Measurements from ENCODE around the gene CEP112.

CEP112 gene

GRCh38 chr17:65660078-65660477 lies 531.9 kb downstream of the CEP112 start:
- no peak overlapping the region for H3K27ac ChIP-seq
- no peak overlapping the region for H3K4me3 ChIP-seq
- TF ChIP-seq EZH2 (IDR thresholded peaks at IDR 0.05) (no peak), FOXP2 (optimal IDR thresholded peaks at IDR 0.05; ENCODE audit: control extremely low read depth, extremely low read length, insufficient read depth) (no peak), POLR2AphosphoS5 (IDR thresholded peaks at IDR 0.05; ENCODE audit: borderline replicate concordance, low read depth, low read length) (no peak)
- no peaks in the 10 kb centered on the region for H3K9me3 ChIP-seq (ENCODE audit: low read depth, low read length)
- no peak for DNase-seq (ENCODE audit: low read depth, low spot score)
- no peaks in the 10 kb centered on the region for H3K36me3 ChIP-seq (ENCODE audit: insufficient read depth, low read length)
- no peak overlapping the region for H3K9ac ChIP-seq (ENCODE audit: insufficient read length)

DNA sequence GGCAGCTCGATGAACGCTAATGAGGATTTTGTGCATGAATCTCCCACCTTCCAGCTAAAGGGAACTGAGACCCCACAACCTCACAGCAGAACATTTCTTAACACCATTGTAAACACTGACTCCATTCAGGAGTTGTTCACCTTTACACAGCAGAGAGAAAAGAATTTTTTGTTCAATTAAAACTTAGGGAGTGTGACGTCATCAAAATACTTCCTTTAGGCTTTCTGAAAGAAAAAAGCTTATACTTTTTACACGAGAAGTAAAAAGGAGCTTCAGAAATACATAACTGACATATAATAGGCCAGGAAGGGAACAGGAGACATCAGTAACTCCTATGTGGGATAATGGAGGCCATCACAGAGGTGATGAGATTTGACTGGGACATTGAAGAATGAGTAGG lies 532.4 kb downstream of the CEP112 start:
- no peaks in the 10 kb centered on the region for H3K36me3 ChIP-seq (ENCODE audit: insufficient read depth, low read length)
- no peak for DNase-seq (ENCODE audit: low read depth, low spot score)

DNA sequence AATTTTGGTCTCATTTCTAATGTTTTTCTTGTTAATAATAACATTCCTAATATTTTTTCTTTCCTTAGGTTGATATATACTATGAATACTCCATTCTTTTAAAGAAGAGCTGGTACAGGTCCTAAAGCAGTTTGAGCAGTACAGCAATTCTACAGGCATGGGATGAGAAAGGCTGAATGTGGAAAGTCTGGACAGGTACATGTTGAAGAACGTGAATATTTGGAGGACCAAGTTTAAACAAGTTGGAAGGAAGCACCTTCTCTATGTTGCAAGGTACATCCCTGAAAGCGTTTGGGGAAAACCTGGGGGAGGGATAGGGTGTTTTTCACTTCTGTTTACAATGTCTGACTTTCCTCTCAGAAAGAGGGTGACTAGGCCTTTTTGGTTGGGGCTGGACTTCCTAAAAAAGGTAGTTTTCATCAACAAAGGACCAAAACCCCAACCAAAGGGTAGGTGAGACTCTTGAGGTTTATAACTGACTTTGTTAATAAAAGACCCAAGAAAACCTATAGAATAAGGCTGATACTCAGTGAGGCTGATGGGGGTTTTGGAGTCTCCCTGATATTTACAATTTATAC lies 534.6 kb downstream of the CEP112 start:
- H3K4me3 ChIP-seq: no peak overlapping the region
- TF ChIP-seq POLR2AphosphoS5 (IDR thresholded peaks at IDR 0.05; ENCODE audit: borderline replicate concordance, low read depth, low read length): no peak
- no peak for TF ChIP-seq EZH2 (IDR thresholded peaks at IDR 0.05)
- no peak for TF ChIP-seq FOXP2 (optimal IDR thresholded peaks at IDR 0.05; ENCODE audit: control extremely low read depth, extremely low read length, insufficient read depth)
- H3K36me3 ChIP-seq (ENCODE audit: insufficient read depth, low read length): no peaks in the 10 kb centered on the region
- no peaks in the 10 kb centered on the region for H3K9me3 ChIP-seq (ENCODE audit: low read depth, low read length)
- DNase-seq (ENCODE audit: low read depth, low spot score): no peak
- H3K9ac ChIP-seq (ENCODE audit: insufficient read length): no peak overlapping the region
- no peak overlapping the region for H3K27ac ChIP-seq

More for the DNA sequence above, 532.4 kb downstream of the CEP112 start:
- Histone ChIP-seq H3K9ac (ENCODE audit: insufficient read length) (no peak overlapping the region), H3K27ac (no peak overlapping the region), H3K4me3 (no peak overlapping the region), H3K9me3 (ENCODE audit: low read depth, low read length) (no peaks in the 10 kb centered on the region)
- no peak for TF ChIP-seq POLR2AphosphoS5 (IDR thresholded peaks at IDR 0.05; ENCODE audit: borderline replicate concordance, low read depth, low read length)
- TF ChIP-seq EZH2 (IDR thresholded peaks at IDR 0.05): no peak
- TF ChIP-seq FOXP2 (optimal IDR thresholded peaks at IDR 0.05; ENCODE audit: control extremely low read depth, extremely low read length, insufficient read depth): no peak

GRCh38 chr17:65656390-65657250 lies 535.3 kb downstream of the CEP112 start:
- no peak for DNase-seq (ENCODE audit: low read depth, low spot score)

GRCh38 chr17:65655706-65656105 lies 536.2 kb downstream of the CEP112 start:
- no peak for TF ChIP-seq EZH2 (IDR thresholded peaks at IDR 0.05)
- TF ChIP-seq POLR2AphosphoS5 (IDR thresholded peaks at IDR 0.05; ENCODE audit: borderline replicate concordance, low read depth, low read length): no peak
- no peak for TF ChIP-seq FOXP2 (optimal IDR thresholded peaks at IDR 0.05; ENCODE audit: control extremely low read depth, extremely low read length, insufficient read depth)
- no peak overlapping the region for H3K27ac ChIP-seq
- no peak for DNase-seq (ENCODE audit: low read depth, low spot score)
- no peak overlapping the region for H3K4me3 ChIP-seq
- no peaks in the 10 kb centered on the region for H3K36me3 ChIP-seq (ENCODE audit: insufficient read depth, low read length)
- no peaks in the 10 kb centered on the region for H3K9me3 ChIP-seq (ENCODE audit: low read depth, low read length)
- H3K9ac ChIP-seq (ENCODE audit: insufficient read length): no peak overlapping the region

More at GRCh38 chr17:65656390-65657250, 535.3 kb downstream of the CEP112 start:
- no peaks in the 10 kb centered on the region for H3K9me3 ChIP-seq (ENCODE audit: low read depth, low read length)
- H3K4me3 ChIP-seq: no peak overlapping the region
- H3K27ac ChIP-seq: no peak overlapping the region
- TF ChIP-seq FOXP2 (optimal IDR thresholded peaks at IDR 0.05; ENCODE audit: control extremely low read depth, extremely low read length, insufficient read depth): no peak
- TF ChIP-seq POLR2AphosphoS5 (IDR thresholded peaks at IDR 0.05; ENCODE audit: borderline replicate concordance, low read depth, low read length): no peak
- no peak for TF ChIP-seq EZH2 (IDR thresholded peaks at IDR 0.05)
- no peaks in the 10 kb centered on the region for H3K36me3 ChIP-seq (ENCODE audit: insufficient read depth, low read length)
- H3K9ac ChIP-seq (ENCODE audit: insufficient read length): no peak overlapping the region

DNA sequence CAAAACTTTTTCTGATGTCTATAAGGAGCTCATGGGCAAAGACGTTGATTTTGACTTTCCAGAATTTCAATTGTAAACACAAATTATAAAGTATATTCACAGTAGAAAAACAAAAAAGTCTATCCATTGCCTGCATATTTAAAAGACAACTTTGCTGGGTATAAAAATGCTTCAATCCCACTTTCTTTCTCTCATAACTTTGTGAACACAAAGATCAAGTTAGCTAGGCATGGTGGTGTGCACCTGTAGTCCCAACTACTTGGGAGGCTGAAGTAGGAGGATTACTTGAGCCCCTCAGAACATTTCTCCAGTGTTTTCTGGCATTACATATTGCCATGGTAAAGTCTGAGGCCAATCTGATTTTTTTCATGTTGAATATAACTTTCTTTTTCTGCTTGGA lies 547.4 kb downstream of the CEP112 start:
- Histone ChIP-seq H3K9me3 (ENCODE audit: low read depth, low read length) (no peaks in the 10 kb centered on the region), H3K36me3 (ENCODE audit: insufficient read depth, low read length) (no peaks in the 10 kb centered on the region), H3K4me3 (no peak overlapping the region), H3K27ac (no peak overlapping the region), H3K9ac (ENCODE audit: insufficient read length) (no peak overlapping the region)
- DNase-seq (ENCODE audit: low read depth, low spot score): no peak
- TF ChIP-seq EZH2 (IDR thresholded peaks at IDR 0.05) (no peak), FOXP2 (optimal IDR thresholded peaks at IDR 0.05; ENCODE audit: control extremely low read depth, extremely low read length, insufficient read depth) (no peak), POLR2AphosphoS5 (IDR thresholded peaks at IDR 0.05; ENCODE audit: borderline replicate concordance, low read depth, low read length) (no peak)

GRCh38 chr17:65638221-65638975 lies 553.5 kb downstream of the CEP112 start:
- Histone ChIP-seq H3K27ac (no peak overlapping the region), H3K9me3 (ENCODE audit: low read depth, low read length) (no peaks in the 10 kb centered on the region), H3K36me3 (ENCODE audit: insufficient read depth, low read length) (no peaks in the 10 kb centered on the region), H3K4me3 (no peak overlapping the region), H3K9ac (ENCODE audit: insufficient read length) (no peak overlapping the region)
- TF ChIP-seq FOXP2 (optimal IDR thresholded peaks at IDR 0.05; ENCODE audit: control extremely low read depth, extremely low read length, insufficient read depth) (no peak), POLR2AphosphoS5 (IDR thresholded peaks at IDR 0.05; ENCODE audit: borderline replicate concordance, low read depth, low read length) (no peak), EZH2 (IDR thresholded peaks at IDR 0.05) (no peak)
- DNase-seq (ENCODE audit: low read depth, low spot score): no peak

DNA sequence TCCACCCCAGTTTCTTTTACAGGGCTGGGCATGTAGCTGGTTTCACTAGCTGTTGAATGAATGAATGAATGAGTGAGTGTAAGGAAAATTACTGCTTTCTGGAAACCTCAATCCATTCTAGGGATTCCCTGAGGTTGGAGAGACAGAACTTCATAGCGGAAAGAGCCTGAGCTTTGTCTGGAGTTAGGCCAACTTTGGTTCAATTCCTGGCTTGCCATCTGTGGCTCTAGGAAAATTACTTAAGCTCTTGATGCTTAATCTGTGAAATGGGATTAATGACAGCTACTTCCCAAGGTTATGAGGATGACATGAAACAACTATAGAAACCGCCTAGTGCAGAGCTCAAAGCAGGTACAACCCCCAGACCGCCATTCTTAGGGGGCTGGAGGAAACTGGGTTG lies 554.1 kb downstream of the CEP112 start:
- H3K27ac ChIP-seq: no peak overlapping the region
- H3K9ac ChIP-seq (ENCODE audit: insufficient read length): no peak overlapping the region
- no peak overlapping the region for H3K4me3 ChIP-seq
- no peaks in the 10 kb centered on the region for H3K9me3 ChIP-seq (ENCODE audit: low read depth, low read length)
- DNase-seq (ENCODE audit: low read depth, low spot score): no peak
- H3K36me3 ChIP-seq (ENCODE audit: insufficient read depth, low read length): no peaks in the 10 kb centered on the region
- no peak for TF ChIP-seq EZH2 (IDR thresholded peaks at IDR 0.05)

All from SK-N-MC (cell line).